SK-N-SH (cell line): Measurements from ENCODE around the gene PRIM2.

Experiments used
- CHD2 ChIP-seq: fragments of 150-350 bp; IDR thresholded peaks from 2 replicates; pipeline ENCODE4 v1.6.1; 2018; ENCODE audit warnings: low read length; ENCODE audit not compliant: partially characterized antibody
- CTCF ChIP-seq: fragments of 200-600 bp; sonication (generic); IDR thresholded peaks from 2 replicates; pipeline ENCODE4 v1.6.1; 2017; ENCODE audit warnings: antibody characterized with exemption, mild to moderate bottlenecking, moderate library complexity
- EP300 ChIP-seq, 2 experiments: IDR thresholded peaks; 2 replicates each; pipeline versions ENCODE4 v1.4.0 to v1.6.1; 2012; ENCODE audit warnings: borderline replicate concordance in 1 of 2, low read depth in 1 of 2, low read length in 1 of 2
- EZH2phosphoT487 ChIP-seq: fragments of 200-600 bp; sonication (generic); IDR thresholded peaks from 2 replicates; pipeline ENCODE4 v1.6.1; 2017; ENCODE audit warnings: low read depth, mixed run types, mild to moderate bottlenecking, antibody characterized with exemption, moderate library complexity, borderline replicate concordance
- JUND ChIP-seq: IDR thresholded peaks from 2 replicates; pipeline ENCODE4 v1.4.0; 2012
- POLR2AphosphoS5 ChIP-seq: IDR thresholded peaks from 2 replicates; pipeline ENCODE4 v1.6.1; 2012; ENCODE audit warnings: low read depth, low read length
- RAD21 ChIP-seq: IDR thresholded peaks from 2 replicates; pipeline ENCODE4 v1.6.1; 2012; ENCODE audit warnings: mild to moderate bottlenecking, low read length
- REST ChIP-seq: IDR thresholded peaks from 2 replicates; pipeline ENCODE4 v1.6.1; 2012; ENCODE audit warnings: mild to moderate bottlenecking, low read depth, low read length, moderate library complexity
- RFX5 ChIP-seq: IDR thresholded peaks from 2 replicates; pipeline ENCODE4 v1.6.1; 2012; ENCODE audit warnings: mild to moderate bottlenecking, improper control_type of control experiment, low read length
- SIN3A ChIP-seq: IDR thresholded peaks from 2 replicates; pipeline ENCODE4 v1.6.1; 2012; ENCODE audit warnings: low read depth, mild to moderate bottlenecking, low read length, moderate library complexity, borderline replicate concordance
- SMC3 ChIP-seq: IDR thresholded peaks from 2 replicates; pipeline ENCODE4 v1.6.1; 2012; ENCODE audit warnings: low read depth, low read length, improper control_type of control experiment
- ZBTB33 ChIP-seq: IDR thresholded peaks from 2 replicates; pipeline ENCODE4 v1.4.0; 2012; ENCODE audit warnings: low read depth, borderline replicate concordance
- TF ChIP-seq, protein P1 (sequence below): fragments of 150-350 bp; IDR thresholded peaks from 2 replicates; pipeline ENCODE4 v1.6.1; 2016; ENCODE audit warnings: mild to moderate bottlenecking, low read depth, low read length

GRCh38 chr6:57434944-57435343 is 117.5 kb downstream of the PRIM2 start:
- TF ChIP-seq CTCF = no peak
- no peak for TF ChIP-seq SIN3A
- TF ChIP-seq JUND = no peak
- TF ChIP-seq REST = no peak
- TF ChIP-seq RFX5 = no peak
- TF ChIP-seq EP300 (IDR thresholded peaks at IDR 0.05; ENCODE audit: borderline replicate concordance in 1 of 2, low read depth in 1 of 2, low read length in 1 of 2) = no peak
- TF ChIP-seq SMC3 = no peak
- no peak for TF ChIP-seq EZH2phosphoT487
- TF ChIP-seq RAD21 = no peak
- TF ChIP-seq POLR2AphosphoS5 = no peak
- TF ChIP-seq CHD2 = no peak
- TF ChIP-seq, protein P1, sequence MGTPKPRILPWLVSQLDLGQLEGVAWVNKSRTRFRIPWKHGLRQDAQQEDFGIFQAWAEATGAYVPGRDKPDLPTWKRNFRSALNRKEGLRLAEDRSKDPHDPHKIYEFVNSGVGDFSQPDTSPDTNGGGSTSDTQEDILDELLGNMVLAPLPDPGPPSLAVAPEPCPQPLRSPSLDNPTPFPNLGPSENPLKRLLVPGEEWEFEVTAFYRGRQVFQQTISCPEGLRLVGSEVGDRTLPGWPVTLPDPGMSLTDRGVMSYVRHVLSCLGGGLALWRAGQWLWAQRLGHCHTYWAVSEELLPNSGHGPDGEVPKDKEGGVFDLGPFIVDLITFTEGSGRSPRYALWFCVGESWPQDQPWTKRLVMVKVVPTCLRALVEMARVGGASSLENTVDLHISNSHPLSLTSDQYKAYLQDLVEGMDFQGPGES = no peak
- no peak for TF ChIP-seq ZBTB33
